Measurements from ENCODE around the gene IL31RA.

IL31RA gene

DNA sequence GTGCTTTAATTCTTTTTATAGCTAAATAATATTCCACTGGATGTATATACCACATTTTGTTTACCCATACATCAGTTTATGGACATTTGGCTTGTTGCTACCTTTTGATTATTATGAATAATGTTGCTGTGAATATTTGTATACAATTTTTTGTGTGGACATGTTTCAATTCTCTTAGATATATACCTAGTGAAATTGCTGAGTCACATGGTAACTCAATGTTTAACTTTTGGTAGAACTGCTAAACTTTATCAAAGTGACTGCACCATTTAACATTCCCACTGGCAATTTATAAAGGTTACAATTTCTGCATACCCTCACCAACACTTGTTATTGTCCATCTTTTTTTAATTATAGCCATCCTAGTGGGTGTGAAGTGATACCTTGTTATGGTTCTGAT is 22.1 kb downstream of the IL31RA start:
- H3K27me3 ChIP-seq (ENCODE audit: low read length) = no peaks in the 10 kb centered on the region
- H3K9me2 ChIP-seq (replicated peaks; ENCODE audit: insufficient read depth, low read length) = no peaks in the 10 kb centered on the region; the same call in 1 of the 2 replicates
- H3K27ac ChIP-seq (ENCODE audit: low read depth, low read length) = no peak overlapping the region
- H3K36me3 ChIP-seq (ENCODE audit: low read length) = no peaks in the 10 kb centered on the region
- H4K20me1 ChIP-seq (ENCODE audit: low read depth, low read length) = no peaks in the 10 kb centered on the region
- no peak overlapping the region for H3K4me3 ChIP-seq (ENCODE audit: insufficient read depth, low read length, poor library complexity, severe bottlenecking)
- H3K9me3 ChIP-seq (ENCODE audit: insufficient read depth, low read length) = no peaks in the 10 kb centered on the region
- H3K4me2 ChIP-seq (ENCODE audit: low read depth, low read length, poor library complexity, severe bottlenecking) = no peak overlapping the region
- H3K9ac ChIP-seq (ENCODE audit: low read length) = no peak overlapping the region
- TF ChIP-seq EZH2phosphoT487 (conservative IDR thresholded peaks at IDR 0.05; ENCODE audit: low read length) = no peak
- TF ChIP-seq, protein P1, sequence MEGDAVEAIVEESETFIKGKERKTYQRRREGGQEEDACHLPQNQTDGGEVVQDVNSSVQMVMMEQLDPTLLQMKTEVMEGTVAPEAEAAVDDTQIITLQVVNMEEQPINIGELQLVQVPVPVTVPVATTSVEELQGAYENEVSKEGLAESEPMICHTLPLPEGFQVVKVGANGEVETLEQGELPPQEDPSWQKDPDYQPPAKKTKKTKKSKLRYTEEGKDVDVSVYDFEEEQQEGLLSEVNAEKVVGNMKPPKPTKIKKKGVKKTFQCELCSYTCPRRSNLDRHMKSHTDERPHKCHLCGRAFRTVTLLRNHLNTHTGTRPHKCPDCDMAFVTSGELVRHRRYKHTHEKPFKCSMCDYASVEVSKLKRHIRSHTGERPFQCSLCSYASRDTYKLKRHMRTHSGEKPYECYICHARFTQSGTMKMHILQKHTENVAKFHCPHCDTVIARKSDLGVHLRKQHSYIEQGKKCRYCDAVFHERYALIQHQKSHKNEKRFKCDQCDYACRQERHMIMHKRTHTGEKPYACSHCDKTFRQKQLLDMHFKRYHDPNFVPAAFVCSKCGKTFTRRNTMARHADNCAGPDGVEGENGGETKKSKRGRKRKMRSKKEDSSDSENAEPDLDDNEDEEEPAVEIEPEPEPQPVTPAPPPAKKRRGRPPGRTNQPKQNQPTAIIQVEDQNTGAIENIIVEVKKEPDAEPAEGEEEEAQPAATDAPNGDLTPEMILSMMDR (IDR thresholded peaks at IDR 0.05; ENCODE audit: insufficient read depth, low read length, poor library complexity, severe bottlenecking) = no peak
- no peak overlapping the region for H2AFZ ChIP-seq (ENCODE audit: low read depth, low read length, severe bottlenecking)
- H3F3A ChIP-seq (ENCODE audit: insufficient read depth) = no peaks in the 10 kb centered on the region
- H3K79me2 ChIP-seq (ENCODE audit: insufficient read depth, low read length) = no peaks in the 10 kb centered on the region

DNA sequence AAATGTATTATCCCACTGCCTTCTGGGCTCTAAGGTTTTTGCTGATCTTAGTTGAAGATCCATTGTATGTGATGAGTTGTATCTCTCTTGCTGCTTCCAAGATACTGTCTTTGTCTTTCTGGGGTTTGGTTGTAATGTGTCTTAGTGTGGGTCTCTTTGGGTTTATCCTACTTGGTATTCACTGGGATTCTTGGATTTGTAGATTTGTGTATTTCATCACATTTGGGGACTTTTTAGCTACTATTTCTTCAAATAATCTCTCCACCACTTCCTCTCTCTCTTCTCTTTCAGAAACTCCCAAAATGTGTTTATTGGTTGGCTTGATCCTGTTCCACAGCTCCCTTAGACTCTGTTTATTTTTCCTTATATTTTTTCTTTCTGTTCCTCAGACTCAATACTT is 26.5 kb downstream of the IL31RA start:
- H2AFZ ChIP-seq (ENCODE audit: low read depth, low read length, severe bottlenecking) = no peak overlapping the region
- H3K9me2 ChIP-seq (replicated peaks; ENCODE audit: insufficient read depth, low read length) = no peaks in the 10 kb centered on the region; the same call in 1 of the 2 replicates
- TF ChIP-seq EZH2phosphoT487 (conservative IDR thresholded peaks at IDR 0.05; ENCODE audit: low read length) = no peak
- TF ChIP-seq, protein P1 (IDR thresholded peaks at IDR 0.05; ENCODE audit: insufficient read depth, low read length, poor library complexity, severe bottlenecking) = no peak

DNA sequence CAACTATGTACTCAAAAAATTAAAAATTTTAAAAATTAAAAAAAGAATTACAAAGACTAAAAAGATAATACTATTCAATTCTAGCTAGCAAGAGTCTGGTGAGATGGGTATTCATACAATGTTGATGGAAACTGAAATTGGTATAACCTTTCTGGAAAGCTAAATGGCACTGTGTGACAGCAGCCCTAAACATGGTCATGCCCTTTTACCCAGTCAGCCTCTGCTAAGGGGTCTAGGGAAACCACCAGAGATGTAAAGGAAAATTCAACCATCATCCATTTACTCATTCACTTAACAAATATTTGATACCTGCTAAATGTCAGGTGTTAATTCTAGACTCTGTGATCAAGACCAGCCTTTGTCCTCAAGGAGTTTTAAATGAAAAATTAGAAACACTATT is 29.3 kb downstream of the IL31RA start:
- H3K36me3 ChIP-seq (ENCODE audit: low read length) = no peaks in the 10 kb centered on the region
- TF ChIP-seq, protein P1 (IDR thresholded peaks at IDR 0.05; ENCODE audit: insufficient read depth, low read length, poor library complexity, severe bottlenecking) = no peak
- TF ChIP-seq EZH2phosphoT487 (conservative IDR thresholded peaks at IDR 0.05; ENCODE audit: low read length) = no peak
- no peak overlapping the region for H3K9ac ChIP-seq (ENCODE audit: low read length)
- H3K79me2 ChIP-seq (ENCODE audit: insufficient read depth, low read length) = no peaks in the 10 kb centered on the region
- no peak overlapping the region for H2AFZ ChIP-seq (ENCODE audit: low read depth, low read length, severe bottlenecking)
- H3K4me3 ChIP-seq (ENCODE audit: insufficient read depth, low read length, poor library complexity, severe bottlenecking) = no peak overlapping the region
- no peaks in the 10 kb centered on the region for H3K9me2 ChIP-seq (replicated peaks; ENCODE audit: insufficient read depth, low read length)
- no peaks in the 10 kb centered on the region for H3F3A ChIP-seq (ENCODE audit: insufficient read depth)
- H3K27ac ChIP-seq (ENCODE audit: low read depth, low read length) = no peak overlapping the region
- no peaks in the 10 kb centered on the region for H3K27me3 ChIP-seq (ENCODE audit: low read length)
- H3K4me2 ChIP-seq (ENCODE audit: low read depth, low read length, poor library complexity, severe bottlenecking) = no peak overlapping the region
- H4K20me1 ChIP-seq (ENCODE audit: low read depth, low read length) = no peaks in the 10 kb centered on the region
- H3K9me3 ChIP-seq (ENCODE audit: insufficient read depth, low read length) = no peaks in the 10 kb centered on the region

More for the DNA sequence above, 26.5 kb downstream of the IL31RA start:
- H3K36me3 ChIP-seq (ENCODE audit: low read length) = no peaks in the 10 kb centered on the region
- no peaks in the 10 kb centered on the region for H3K27me3 ChIP-seq (ENCODE audit: low read length)
- no peaks in the 10 kb centered on the region for H4K20me1 ChIP-seq (ENCODE audit: low read depth, low read length)
- no peaks in the 10 kb centered on the region for H3K79me2 ChIP-seq (ENCODE audit: insufficient read depth, low read length)
- no peaks in the 10 kb centered on the region for H3K9me3 ChIP-seq (ENCODE audit: insufficient read depth, low read length)
- H3K4me2 ChIP-seq (ENCODE audit: low read depth, low read length, poor library complexity, severe bottlenecking) = no peak overlapping the region
- no peak overlapping the region for H3K4me3 ChIP-seq (ENCODE audit: insufficient read depth, low read length, poor library complexity, severe bottlenecking)
- no peak overlapping the region for H3K9ac ChIP-seq (ENCODE audit: low read length)
- no peaks in the 10 kb centered on the region for H3F3A ChIP-seq (ENCODE audit: insufficient read depth)
- no peak overlapping the region for H3K27ac ChIP-seq (ENCODE audit: low read depth, low read length)

All from SU-DHL-6 (cell line).